GM12878 (cell line): Measurements from ENCODE around the gene SNAPC4. TPM values are rescaled to one million over a fixed set of nuclear protein-coding genes. Genes with fewer than 3 reads are reported as not detected.

ENCODE experiments used
- CHD1 ChIP-seq: IDR thresholded peaks from 2 replicates; pipeline ENCODE4 v1.6.1; 2012; ENCODE audit warnings: low read depth, low read length, improper control_type of control experiment
- CHD2 ChIP-seq: IDR thresholded peaks from 2 replicates; pipeline ENCODE4 v1.6.1; 2011; ENCODE audit warnings: low read depth, low read length, improper control_type of control experiment, borderline replicate concordance
- E2F4 ChIP-seq: IDR thresholded peaks from 2 replicates; pipeline ENCODE4 v1.6.1; 2012; ENCODE audit warnings: low read depth, low read length, improper control_type of control experiment
- GABPA ChIP-seq: IDR thresholded peaks from 2 replicates; pipeline ENCODE4 v1.6.1; 2014; ENCODE audit warnings: antibody characterized with exemption, low read depth, mild to moderate bottlenecking, inconsistent platforms
- LARP7 ChIP-seq: fragments of 450-650 bp; IDR thresholded peaks from 2 replicates; pipeline ENCODE4 v1.6.1; 2017; ENCODE audit warnings: mild to moderate bottlenecking
- NFIC ChIP-seq: IDR thresholded peaks from 2 replicates; pipeline ENCODE4 v1.6.1; 2012; ENCODE audit warnings: low read depth, mild to moderate bottlenecking, inconsistent platforms, low read length, moderate library complexity
- NFXL1 ChIP-seq: fragments of 450-650 bp; IDR thresholded peaks from 2 replicates; pipeline ENCODE4 v1.6.1; 2017; ENCODE audit warnings: antibody characterized with exemption, mild to moderate bottlenecking, borderline replicate concordance
- NRF1 ChIP-seq: conservative IDR thresholded peaks from 2 replicates; pipeline ENCODE4 v1.6.1; 2011; ENCODE audit warnings: mild to moderate bottlenecking, low read depth, low read length, improper control_type of control experiment
- PAX5 ChIP-seq: IDR thresholded peaks from 2 replicates; pipeline ENCODE4 v1.6.1; 2011; ENCODE audit warnings: low read depth, low read length, borderline replicate concordance
- POLR2AphosphoS2 ChIP-seq: IDR thresholded peaks from 2 replicates; pipeline ENCODE4 v1.6.1; 2011; ENCODE audit warnings: low read depth, mild to moderate bottlenecking, low read length, improper control_type of control experiment, moderate library complexity
- REST ChIP-seq: IDR thresholded peaks from 2 replicates; pipeline ENCODE4 v1.6.1; 2012; ENCODE audit warnings: mild to moderate bottlenecking, low read depth, low read length
- WRNIP1 ChIP-seq: IDR thresholded peaks from 2 replicates; pipeline ENCODE4 v1.6.1; 2011; ENCODE audit warnings: low read depth, low read length, improper control_type of control experiment, borderline replicate concordance
- YY1 ChIP-seq: IDR thresholded peaks from 2 replicates; pipeline ENCODE4 v1.6.1; 2011; ENCODE audit warnings: low read depth, mild to moderate bottlenecking, low read length
- ZBTB40 ChIP-seq: fragments of 450-650 bp; IDR thresholded peaks from 2 replicates; pipeline ENCODE4 v1.6.1; 2016; ENCODE audit warnings: mild to moderate bottlenecking, moderate library complexity, borderline replicate concordance
- ZNF687 ChIP-seq: fragments of 450-650 bp; IDR thresholded peaks from 2 replicates; pipeline ENCODE4 v1.6.1; 2017; ENCODE audit warnings: mild to moderate bottlenecking, moderate library complexity
- ZSCAN29 ChIP-seq: fragments of 450-650 bp; IDR thresholded peaks from 2 replicates; pipeline ENCODE4 v1.6.1; 2017; ENCODE audit warnings: mild to moderate bottlenecking, moderate library complexity
- polyA plus RNA-seq, 11 experiments: library from polyadenylated mRNA; depleted of rRNA in 4 of 11; unstranded in 6 of 11; stranded (reverse) in 5 of 11; fragments of >200 nt; fragmentation: Nextera tagmentation in 4 of 11; fragmentation: Illumina TruSeq in 1 of 11; extraction: Ambion mirVana in 4 of 11; extraction: Trizol in 1 of 11; gene quantifications; 1 replicate in 1 of 11; 2 replicates in 10 of 11; pipeline versions ENCODE4 v1.2.1 to v1.2.3, GENCODE V29; 2011 to 2016; ENCODE audit warnings: inconsistent platforms in 2 of 11, missing spikeins in 2 of 11, low read depth in 1 of 11
- total RNA-seq, 4 experiments: library from RNA; depleted of rRNA in 3 of 4; stranded (reverse); fragments of >200 nt in 3 of 4; fragmentation: Illumina TruSeq in 1 of 4; extraction: Trizol in 1 of 4; gene quantifications; 2 replicates each; pipeline versions ENCODE4 v1.2.1 to v1.2.3, GENCODE V29; 2013 to 2021

Gene SNAPC4
- total and polyA plus RNA-seq, 10 of the 15 experiments (the other 5 are each of a cell fraction or from before 2014, with no cell fraction given) = 0.42 to 19.8 (median 7.0) TPM

- TF ChIP-seq ZNF687 = 0 out of 2 replicates have a peak, but pooled peaks have one; percentile 48
- no peak for TF ChIP-seq REST
- TF ChIP-seq CHD2 = no peak
- TF ChIP-seq NFIC = no peak
- no peak for TF ChIP-seq E2F4
- peak; percentile 56 for TF ChIP-seq LARP7
- TF ChIP-seq POLR2AphosphoS2 = peak; percentile 51; the same call in 1 of the 2 replicates
- TF ChIP-seq NFXL1 = no peak
- peak; percentile 69; the same call in 1 of the 2 replicates for TF ChIP-seq YY1
- no peak for TF ChIP-seq NRF1
- no peak for TF ChIP-seq ZBTB40
- 0 out of 2 replicates have a peak, but pooled peaks have one; percentile 10 for TF ChIP-seq ZSCAN29
- no peak for TF ChIP-seq CHD1
- no peak for TF ChIP-seq WRNIP1
- TF ChIP-seq GABPA = no peak
- peak; percentile 16; the same call in 1 of the 2 replicates for TF ChIP-seq PAX5
Observed at GRCh38 chr9:136439481-136440408, 39.8 kb upstream of the SNAPC4 start, which contains the start of gene INPP5E (continued).
